Activated naive CD4-positive, alpha-beta T cell treated with Interleukin-2 at 50 U/mL for 16 hours (primary cell): Measurements from ENCODE around the gene MCM10.
"Not testable (repeated sequence)": the region's sequence is repeated elsewhere in the genome, so short reads cannot be mapped to it uniquely, and the experiment has no call there.

Experiments used
- DNase-seq: peaks from one replicate; pipeline ENCODE4 v3.0.0-alpha.2; 2020

Gene MCM10

GRCh38 chr10:13160934-13161856 lies at the start of gene MCM10:
Gene MCM10, plus strand, starts transcription at chr10:13161558. Its CDS starts 2,645 bp downstream, at chr10:13164203.
- peak; percentile 98 for DNase-seq

- DNase-seq, result no peak
Observed at GRCh38 chr10:13113544-13113943, 47.8 kb upstream of the MCM10 start.

GRCh38 chr10:13115832-13116803 lies 45.2 kb upstream of the MCM10 start:
- DNase-seq, result no peak

GRCh38 chr10:13117841-13118783 lies 43.2 kb upstream of the MCM10 start:
- no peak for DNase-seq

- DNase-seq, result no peak
Observed at GRCh38 chr10:13118784-13119410, 42.5 kb upstream of the MCM10 start.

GRCh38 chr10:13120786-13121499 lies 40.4 kb upstream of the MCM10 start:
- no peak for DNase-seq

- no peak for DNase-seq
Observed at GRCh38 chr10:13121500-13121854, 39.9 kb upstream of the MCM10 start.

GRCh38 chr10:13136651-13137050 lies 24.7 kb upstream of the MCM10 start:
- no peak for DNase-seq

- no peak for DNase-seq
Observed at GRCh38 chr10:13139150-13139549, 22.2 kb upstream of the MCM10 start.

- DNase-seq, result no peak
Observed at GRCh38 chr10:13139676-13140075, 21.7 kb upstream of the MCM10 start.

- DNase-seq, result no peak
Observed at GRCh38 chr10:13140627-13141190, 20.6 kb upstream of the MCM10 start.

GRCh38 chr10:13143766-13144165 lies 17.6 kb upstream of the MCM10 start:
- DNase-seq, result no peak

GRCh38 chr10:13144814-13145213 lies 16.5 kb upstream of the MCM10 start:
- no peak for DNase-seq

GRCh38 chr10:13146379-13146778 lies 15.0 kb upstream of the MCM10 start:
- no peak for DNase-seq

- no peak for DNase-seq
Observed at GRCh38 chr10:13147161-13147560, 14.2 kb upstream of the MCM10 start.

- DNase-seq, result no peak
Observed at GRCh38 chr10:13152296-13152695, 9.1 kb upstream of the MCM10 start.

GRCh38 chr10:13155860-13156259 lies 5.5 kb upstream of the MCM10 start:
- not testable (repeated sequence) for DNase-seq

GRCh38 chr10:13158401-13158800 lies 3.0 kb upstream of the MCM10 start:
- DNase-seq, result peak; percentile 15

- peak; percentile 2 for DNase-seq
Observed at GRCh38 chr10:13161857-13162271, 506 bp downstream of the MCM10 start.

GRCh38 chr10:13163859-13164258 lies 2.5 kb downstream of the MCM10 start:
- DNase-seq, result no peak

- DNase-seq, result no peak
Observed at GRCh38 chr10:13165177-13165576, 3.8 kb downstream of the MCM10 start.
